Measurements from ENCODE around the gene SUSD5.

GRCh38 chr3:33250712-33251111 lies 32.1 kb upstream of the SUSD5 start:
- TF ChIP-seq, protein P1, sequence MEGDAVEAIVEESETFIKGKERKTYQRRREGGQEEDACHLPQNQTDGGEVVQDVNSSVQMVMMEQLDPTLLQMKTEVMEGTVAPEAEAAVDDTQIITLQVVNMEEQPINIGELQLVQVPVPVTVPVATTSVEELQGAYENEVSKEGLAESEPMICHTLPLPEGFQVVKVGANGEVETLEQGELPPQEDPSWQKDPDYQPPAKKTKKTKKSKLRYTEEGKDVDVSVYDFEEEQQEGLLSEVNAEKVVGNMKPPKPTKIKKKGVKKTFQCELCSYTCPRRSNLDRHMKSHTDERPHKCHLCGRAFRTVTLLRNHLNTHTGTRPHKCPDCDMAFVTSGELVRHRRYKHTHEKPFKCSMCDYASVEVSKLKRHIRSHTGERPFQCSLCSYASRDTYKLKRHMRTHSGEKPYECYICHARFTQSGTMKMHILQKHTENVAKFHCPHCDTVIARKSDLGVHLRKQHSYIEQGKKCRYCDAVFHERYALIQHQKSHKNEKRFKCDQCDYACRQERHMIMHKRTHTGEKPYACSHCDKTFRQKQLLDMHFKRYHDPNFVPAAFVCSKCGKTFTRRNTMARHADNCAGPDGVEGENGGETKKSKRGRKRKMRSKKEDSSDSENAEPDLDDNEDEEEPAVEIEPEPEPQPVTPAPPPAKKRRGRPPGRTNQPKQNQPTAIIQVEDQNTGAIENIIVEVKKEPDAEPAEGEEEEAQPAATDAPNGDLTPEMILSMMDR (conservative IDR thresholded peaks at IDR 0.05; ENCODE audit: low read depth, low read length): no peak
- TF ChIP-seq SMC3 (IDR thresholded peaks at IDR 0.05; ENCODE audit: low read depth, low read length) (no peak), POLR2A (IDR thresholded peaks at IDR 0.05; ENCODE audit: low read depth, low read length) (no peak), CEBPB (IDR thresholded peaks at IDR 0.05; ENCODE audit: low read depth, low read length) (no peak), MAZ (IDR thresholded peaks at IDR 0.05; ENCODE audit: borderline replicate concordance, low read depth, low read length) (no peak), RAD21 (IDR thresholded peaks at IDR 0.05; ENCODE audit: low read length) (no peak), FOS (IDR thresholded peaks at IDR 0.05; ENCODE audit: low read depth, low read length) (no peak), RCOR1 (IDR thresholded peaks at IDR 0.05; ENCODE audit: insufficient replicate concordance, low read length) (no peak)
- TF ChIP-seq, protein P2, sequence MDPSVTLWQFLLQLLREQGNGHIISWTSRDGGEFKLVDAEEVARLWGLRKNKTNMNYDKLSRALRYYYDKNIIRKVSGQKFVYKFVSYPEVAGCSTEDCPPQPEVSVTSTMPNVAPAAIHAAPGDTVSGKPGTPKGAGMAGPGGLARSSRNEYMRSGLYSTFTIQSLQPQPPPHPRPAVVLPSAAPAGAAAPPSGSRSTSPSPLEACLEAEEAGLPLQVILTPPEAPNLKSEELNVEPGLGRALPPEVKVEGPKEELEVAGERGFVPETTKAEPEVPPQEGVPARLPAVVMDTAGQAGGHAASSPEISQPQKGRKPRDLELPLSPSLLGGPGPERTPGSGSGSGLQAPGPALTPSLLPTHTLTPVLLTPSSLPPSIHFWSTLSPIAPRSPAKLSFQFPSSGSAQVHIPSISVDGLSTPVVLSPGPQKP (IDR thresholded peaks at IDR 0.05; ENCODE audit: borderline replicate concordance, low read depth, low read length): no peak

Data from IMR-90 (cell line).